Loucy (cell line): Measurements from ENCODE around the gene STXBP4.

Experiments
- EZH2phosphoT487 ChIP-seq: fragments of 200-600 bp; IDR thresholded peaks from 2 replicates; pipeline ENCODE4 v1.6.1; 2018; ENCODE audit warnings: antibody characterized with exemption, mild to moderate bottlenecking, moderate library complexity, borderline replicate concordance
- TF ChIP-seq, protein P1 (sequence below): fragments of 200-600 bp; sonication (generic); conservative IDR thresholded peaks from 2 replicates; pipeline ENCODE4 v1.5.1; 2014; ENCODE audit warnings: mild to moderate bottlenecking, antibody characterized with exemption, low read length

DNA sequence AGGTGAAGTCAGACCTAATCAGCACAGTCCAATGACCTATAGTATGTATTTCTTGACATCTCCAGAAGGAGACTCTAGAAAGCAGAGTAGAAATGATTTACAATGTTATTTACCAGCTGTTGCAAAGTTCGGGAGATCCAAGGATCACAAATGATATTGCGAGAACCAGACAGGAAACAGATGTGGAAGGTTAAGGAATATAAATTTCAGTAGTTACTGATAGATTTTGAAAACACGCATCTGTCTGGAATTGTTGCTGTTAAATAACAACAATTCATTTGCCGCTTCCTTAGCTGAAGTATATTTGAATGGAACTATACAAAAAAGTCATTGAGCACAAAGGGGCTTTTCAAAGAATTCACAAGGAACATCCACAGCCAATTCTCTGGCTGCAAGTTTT is 72.0 kb downstream of the STXBP4 start:
- TF ChIP-seq, protein P1, sequence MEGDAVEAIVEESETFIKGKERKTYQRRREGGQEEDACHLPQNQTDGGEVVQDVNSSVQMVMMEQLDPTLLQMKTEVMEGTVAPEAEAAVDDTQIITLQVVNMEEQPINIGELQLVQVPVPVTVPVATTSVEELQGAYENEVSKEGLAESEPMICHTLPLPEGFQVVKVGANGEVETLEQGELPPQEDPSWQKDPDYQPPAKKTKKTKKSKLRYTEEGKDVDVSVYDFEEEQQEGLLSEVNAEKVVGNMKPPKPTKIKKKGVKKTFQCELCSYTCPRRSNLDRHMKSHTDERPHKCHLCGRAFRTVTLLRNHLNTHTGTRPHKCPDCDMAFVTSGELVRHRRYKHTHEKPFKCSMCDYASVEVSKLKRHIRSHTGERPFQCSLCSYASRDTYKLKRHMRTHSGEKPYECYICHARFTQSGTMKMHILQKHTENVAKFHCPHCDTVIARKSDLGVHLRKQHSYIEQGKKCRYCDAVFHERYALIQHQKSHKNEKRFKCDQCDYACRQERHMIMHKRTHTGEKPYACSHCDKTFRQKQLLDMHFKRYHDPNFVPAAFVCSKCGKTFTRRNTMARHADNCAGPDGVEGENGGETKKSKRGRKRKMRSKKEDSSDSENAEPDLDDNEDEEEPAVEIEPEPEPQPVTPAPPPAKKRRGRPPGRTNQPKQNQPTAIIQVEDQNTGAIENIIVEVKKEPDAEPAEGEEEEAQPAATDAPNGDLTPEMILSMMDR: no peak
- no peak for TF ChIP-seq EZH2phosphoT487
